OCI-LY3 (cell line): ENCODE results near the gene EHBP1L1.
"Not testable (repeated sequence)": the region's sequence is repeated elsewhere in the genome, so short reads cannot be mapped to it uniquely, and the experiment has no call there.

Experiments
- CTCF ChIP-seq: fragments of 200-600, 300-600 bp; sonication (generic); IDR thresholded peaks from 2 replicates; pipeline ENCODE4 v1.5.1; 2014; ENCODE audit warnings: antibody characterized with exemption, low read length, low read depth
- EZH2phosphoT487 ChIP-seq: fragments of 200-600 bp; shearing (Covaris generic); IDR thresholded peaks from 2 replicates; pipeline ENCODE4 v1.6.1; 2018; ENCODE audit warnings: antibody characterized with exemption, mixed run types, low read depth

GRCh38 chr11:65564879-65565559, 10.8 kb upstream of the EHBP1L1 start:
- not testable (repeated sequence) for TF ChIP-seq CTCF, EZH2phosphoT487
